Endodermal cell (in vitro differentiated cells): Measurements from ENCODE around the gene RNPS1. TPM values are rescaled to one million over a fixed set of nuclear protein-coding genes. Genes with fewer than 3 reads are reported as not detected.

ENCODE experiments used
- DNase-seq: peaks from one replicate; pipeline ENCODE4 v3.0.0-alpha.2; 2017
- H3K27ac ChIP-seq: 2 replicates; pipeline ENCODE4 v1.5.1; 2013; ENCODE audit warnings: mild to moderate bottlenecking, low read depth, low read length, moderate library complexity
- H3K27me3 ChIP-seq: 2 replicates; pipeline ENCODE4 v1.6.1; 2013; ENCODE audit warnings: mild to moderate bottlenecking, low read length, moderate library complexity; ENCODE audit not compliant: insufficient read depth, control insufficient read depth, poor library complexity, severe bottlenecking
- H3K36me3 ChIP-seq: 2 replicates; pipeline ENCODE4 v1.7.0; 2013; ENCODE audit warnings: mild to moderate bottlenecking, low read length, moderate library complexity; ENCODE audit not compliant: control insufficient read depth, insufficient read depth
- H3K4me1 ChIP-seq: one replicate; pipeline ENCODE4 v1.7.0; 2013; ENCODE audit warnings: low read length; ENCODE audit not compliant: control insufficient read depth, insufficient read depth
- H3K4me3 ChIP-seq: 2 replicates; pipeline ENCODE4 v1.5.1; 2013; ENCODE audit warnings: mild to moderate bottlenecking, low read length, moderate library complexity
- H3K9ac ChIP-seq: 2 replicates; pipeline ENCODE4 v1.6.1; 2013; ENCODE audit warnings: mild to moderate bottlenecking, low read length, moderate library complexity; ENCODE audit not compliant: poor library complexity, severe bottlenecking; ENCODE audit errors: extremely low read depth
- H3K9me3 ChIP-seq: 2 replicates; pipeline ENCODE4 v1.6.1; 2013; ENCODE audit warnings: mild to moderate bottlenecking, low read length, moderate library complexity; ENCODE audit not compliant: control insufficient read depth
- H3K27ac Mint-ChIP-seq: 2 replicates; pipeline ENCODE4 v1.8.0; 2020; ENCODE audit warnings: mixed read lengths
- H3K27me3 Mint-ChIP-seq: 2 replicates; pipeline ENCODE4 v1.8.0; 2021; ENCODE audit warnings: mild to moderate bottlenecking, mixed read lengths; ENCODE audit not compliant: insufficient read depth
- H3K36me3 Mint-ChIP-seq: 2 replicates; pipeline ENCODE4 v1.8.0; 2020; ENCODE audit warnings: low read depth, mixed read lengths
- H3K4me1 Mint-ChIP-seq: 2 replicates; pipeline ENCODE4 v1.8.0; 2020; ENCODE audit warnings: mixed read lengths
- H3K4me3 Mint-ChIP-seq: 2 replicates; pipeline ENCODE4 v1.8.0; 2020; ENCODE audit warnings: mild to moderate bottlenecking, moderate library complexity, mixed read lengths
- H3K9me3 Mint-ChIP-seq: 2 replicates; pipeline ENCODE4 v1.8.0; 2020; ENCODE audit warnings: mild to moderate bottlenecking, mixed read lengths
- CTCF ChIP-seq: fragments of 200-600 bp; sonication (generic); conservative IDR thresholded peaks from 2 replicates; pipeline ENCODE4 v1.5.0; 2021; ENCODE audit warnings: antibody characterized with exemption, mild to moderate bottlenecking
- WGBS, 2 experiments: methylation state at CpG; one replicate each; pipeline versions ENCODE4 v1.1.5 to v1.1.7; 2013; ENCODE audit warnings: missing lambda C conversion rate in 2 of 2, mixed read lengths in 1 of 2; ENCODE audit not compliant: insufficient coverage in 1 of 2, insufficient read length in 1 of 2; 5-methylcytosine and 5-hydroxymethylcytosine counted together
- total RNA-seq, 2 donors: library from RNA; stranded (reverse); fragmentation: NEBNext Ultra II Directional in 1 of 2; extraction: Animal tissue kit (Norgen Biotek cat#: 25700) in 1 of 2; gene quantifications; 2 replicates in 1 of 2; 3 replicates in 1 of 2; pipeline ENCODE4 v1.2.1, GENCODE V29; 2021

The RNPS1 gene
- total RNA-seq, 2 donors from 2014 or later = 273 to 289 TPM

GRCh38 chr16:2288726-2289125 lies 20.8 kb upstream of the RNPS1 start:
- peak; percentile 36 for DNase-seq
- Mint-ChIP-seq H3K9me3 (no peaks in the 10 kb centered on the region), H3K27ac (no peak overlapping the region)

GRCh38 chr16:2287916-2288547 lies 20.1 kb upstream of the RNPS1 start:
- no peak for TF ChIP-seq CTCF
- 89 to 90% methylated on average over 23 to 35 of the region's 35 CpGs for WGBS, 2 experiments
- Mint-ChIP-seq H3K9me3 (no peaks in the 10 kb centered on the region), H3K4me3 (no peak overlapping the region), H3K27ac (no peak overlapping the region), H3K4me1 (no peaks in the 10 kb centered on the region), H3K36me3 (no peaks in the 10 kb centered on the region), H3K27me3 (no peaks in the 10 kb centered on the region)
- Histone ChIP-seq H3K9ac (no peak overlapping the region), H3K4me1 (no peaks in the 10 kb centered on the region), H3K27me3 (no peaks in the 10 kb centered on the region), H3K36me3 (no peaks in the 10 kb centered on the region), H3K4me3 (no peak overlapping the region), H3K27ac (no peak overlapping the region), H3K9me3 (no peaks in the 10 kb centered on the region)
- no peak for DNase-seq

More at GRCh38 chr16:2288726-2289125, 20.8 kb upstream of the RNPS1 start:
- Histone ChIP-seq H3K9me3 (no peaks in the 10 kb centered on the region), H3K4me3 (no peak overlapping the region), H3K4me1 (no peaks in the 10 kb centered on the region), H3K36me3 (no peaks in the 10 kb centered on the region), H3K27me3 (no peaks in the 10 kb centered on the region), H3K9ac (no peak overlapping the region), H3K27ac (no peak overlapping the region)
- TF ChIP-seq CTCF = no peak
- Mint-ChIP-seq H3K4me3 (no peak overlapping the region), H3K4me1 (no peaks in the 10 kb centered on the region), H3K27me3 (no peaks in the 10 kb centered on the region), H3K36me3 (no peaks in the 10 kb centered on the region)
- 90 to 93% methylated on average over 8 of the region's 8 CpGs for WGBS, 2 experiments

GRCh38 chr16:2286550-2286949 lies 18.6 kb upstream of the RNPS1 start:
- H3K4me1 Mint-ChIP-seq = no peaks in the 10 kb centered on the region
- Histone ChIP-seq H3K9ac (no peak overlapping the region), H3K4me3 (no peak overlapping the region), H3K4me1 (no peaks in the 10 kb centered on the region), H3K9me3 (no peaks in the 10 kb centered on the region), H3K27ac (no peak overlapping the region), H3K36me3 (no peaks in the 10 kb centered on the region), H3K27me3 (no peaks in the 10 kb centered on the region)
- H3K4me3 Mint-ChIP-seq = no peak overlapping the region
- 89 to 91% methylated on average over 15 to 17 of the region's 17 CpGs for WGBS, 2 experiments
- H3K27ac Mint-ChIP-seq = no peak overlapping the region
- no peak for TF ChIP-seq CTCF
- H3K36me3 Mint-ChIP-seq = no peaks in the 10 kb centered on the region
- H3K9me3 Mint-ChIP-seq = no peaks in the 10 kb centered on the region
- H3K27me3 Mint-ChIP-seq = no peaks in the 10 kb centered on the region
- no peak for DNase-seq
